Fibroblast of skin of right quadriceps (primary cell): ENCODE results near the gene ZNF385C.
A peak's percentile ranks its signal among the peaks of the same experiment; 100 is the strongest.
"Not testable (repeated sequence)": the region's sequence is repeated elsewhere in the genome, so short reads cannot be mapped to it uniquely, and the experiment has no call there.

Experiments
- DNase-seq: peaks from one replicate; pipeline ENCODE4 v3.0.0-alpha.2; 2013

The ZNF385C gene

DNA sequence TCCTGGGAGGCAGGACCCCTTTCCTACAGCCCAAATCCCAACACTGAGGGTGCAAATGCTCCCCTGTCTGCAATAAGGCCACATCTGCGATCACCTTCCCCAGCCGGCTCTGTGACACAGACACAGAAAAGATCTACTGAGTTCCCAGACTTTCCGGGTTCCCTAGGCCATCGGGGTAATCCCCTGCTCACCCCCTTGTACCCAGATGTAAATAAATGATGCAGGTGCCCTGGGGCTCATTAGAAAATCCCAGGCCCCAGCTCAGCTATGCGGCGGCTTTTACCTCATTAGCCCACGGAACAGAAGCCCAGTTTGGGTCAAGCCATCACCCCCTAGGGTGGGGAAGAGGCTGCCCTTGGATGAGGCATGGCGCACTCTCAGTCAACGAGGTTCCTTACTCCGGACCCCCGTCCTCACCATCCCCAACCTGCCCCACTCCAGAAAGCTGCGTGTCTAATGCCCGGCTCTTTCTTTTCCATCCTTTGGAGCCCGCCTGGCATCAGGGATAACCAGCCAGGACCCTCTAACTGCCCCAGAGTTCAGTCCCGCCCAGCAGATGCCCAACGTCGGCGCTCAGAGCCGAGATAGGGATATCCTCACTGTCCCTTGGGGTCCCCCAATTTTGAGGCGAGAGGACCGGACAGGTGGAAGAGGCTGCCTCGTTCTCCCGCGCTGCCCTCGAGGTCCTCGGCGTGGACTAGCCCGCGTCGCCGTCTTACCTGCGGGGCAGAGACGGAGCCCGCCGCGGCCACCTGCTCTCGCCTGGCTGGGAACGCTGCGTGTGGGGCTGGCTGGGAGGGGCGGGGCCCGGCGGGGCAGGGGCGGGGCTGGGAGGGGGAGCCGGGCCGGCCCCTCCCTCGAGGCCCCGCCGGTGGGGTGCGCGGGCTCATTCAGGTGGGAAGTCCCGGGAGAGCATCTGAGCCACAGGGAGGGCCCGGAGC is at the start of gene ZNF385C:
ZNF385C (minus strand) TSS at position 783 of the 941 bp plus-strand sequence. CDS start 35,417 bp downstream, outside the sequence.
- no peak for DNase-seq

DNA sequence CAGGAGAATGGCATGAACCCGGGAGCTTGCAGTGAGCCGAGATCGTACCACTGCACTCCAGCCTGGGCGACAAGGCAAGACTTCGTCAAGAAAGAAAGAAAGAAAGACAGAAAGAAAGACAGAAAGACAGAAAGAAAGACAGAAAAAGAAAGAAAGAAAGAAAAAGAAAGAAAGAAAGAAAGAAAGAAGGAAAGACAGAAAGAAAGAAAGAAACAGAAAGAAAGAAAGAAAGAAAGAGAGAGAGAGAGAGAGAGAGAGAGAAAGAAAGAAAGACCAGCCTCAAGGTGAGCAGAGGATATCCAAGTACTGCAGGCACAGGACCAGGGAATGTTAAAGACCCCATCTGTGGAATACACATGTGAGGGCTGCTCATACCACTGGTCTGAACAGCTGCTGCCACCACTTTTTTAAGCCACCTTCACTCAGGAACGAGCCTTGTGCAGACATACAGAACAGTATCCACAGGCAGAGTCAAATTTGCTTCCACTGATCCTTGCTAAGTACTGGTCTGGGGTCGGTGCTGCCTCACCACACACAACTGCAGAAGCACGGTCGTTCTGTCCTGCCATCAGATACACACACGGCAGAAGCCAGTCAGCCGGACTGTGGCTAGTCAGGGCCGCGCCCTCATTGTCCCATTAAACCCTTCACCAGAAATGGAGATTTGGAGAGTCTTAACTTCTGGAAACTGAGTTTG is 48.8 kb upstream of the ZNF385C start:
- no peak for DNase-seq

DNA sequence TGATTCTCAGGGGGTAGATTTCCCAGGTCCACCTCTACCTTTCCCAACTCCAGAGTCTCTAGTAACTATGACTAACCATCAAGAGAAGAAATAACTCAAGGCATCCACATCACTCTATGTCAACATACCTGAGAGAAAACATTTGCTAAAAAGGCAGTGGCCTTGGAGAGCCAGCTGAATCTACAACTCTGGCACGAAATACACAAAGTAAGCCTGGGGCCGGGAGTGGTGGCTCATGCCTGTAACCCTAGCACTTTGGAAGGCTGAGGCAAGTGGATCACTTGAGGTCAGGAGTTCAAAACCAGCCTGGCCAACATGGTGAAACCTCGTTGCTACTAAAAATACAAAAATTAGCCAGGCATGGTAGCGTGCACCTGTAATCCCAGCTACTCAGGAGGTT is 44.9 kb upstream of the ZNF385C start:
- DNase-seq: not testable (repeated sequence)

- DNase-seq: peak; percentile 87
Observed at GRCh38 chr17:42142371-42142896, 44.2 kb upstream of the ZNF385C start.

GRCh38 chr17:42141382-42141781 is 43.1 kb upstream of the ZNF385C start:
- DNase-seq: no peak

DNA sequence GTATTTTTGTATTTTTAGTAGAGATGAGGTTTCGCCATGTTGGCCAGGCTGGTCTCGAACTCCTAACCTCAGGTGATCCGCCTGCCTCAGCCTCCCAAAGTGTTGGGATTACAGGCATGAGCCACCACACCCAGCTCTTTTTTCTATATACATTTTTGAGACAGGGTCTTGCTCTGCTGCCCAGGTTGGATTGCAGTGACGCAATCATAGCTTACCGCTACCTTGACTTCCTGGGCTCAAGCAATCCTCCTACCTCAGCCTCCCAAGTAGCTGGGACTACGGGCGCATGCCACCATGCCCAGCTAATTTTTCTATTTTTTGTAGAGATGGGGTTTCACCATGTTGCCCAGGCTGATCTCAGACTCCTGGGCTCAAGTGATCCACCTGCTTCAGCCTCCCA is 42.4 kb upstream of the ZNF385C start:
- DNase-seq: not testable (repeated sequence)

DNA sequence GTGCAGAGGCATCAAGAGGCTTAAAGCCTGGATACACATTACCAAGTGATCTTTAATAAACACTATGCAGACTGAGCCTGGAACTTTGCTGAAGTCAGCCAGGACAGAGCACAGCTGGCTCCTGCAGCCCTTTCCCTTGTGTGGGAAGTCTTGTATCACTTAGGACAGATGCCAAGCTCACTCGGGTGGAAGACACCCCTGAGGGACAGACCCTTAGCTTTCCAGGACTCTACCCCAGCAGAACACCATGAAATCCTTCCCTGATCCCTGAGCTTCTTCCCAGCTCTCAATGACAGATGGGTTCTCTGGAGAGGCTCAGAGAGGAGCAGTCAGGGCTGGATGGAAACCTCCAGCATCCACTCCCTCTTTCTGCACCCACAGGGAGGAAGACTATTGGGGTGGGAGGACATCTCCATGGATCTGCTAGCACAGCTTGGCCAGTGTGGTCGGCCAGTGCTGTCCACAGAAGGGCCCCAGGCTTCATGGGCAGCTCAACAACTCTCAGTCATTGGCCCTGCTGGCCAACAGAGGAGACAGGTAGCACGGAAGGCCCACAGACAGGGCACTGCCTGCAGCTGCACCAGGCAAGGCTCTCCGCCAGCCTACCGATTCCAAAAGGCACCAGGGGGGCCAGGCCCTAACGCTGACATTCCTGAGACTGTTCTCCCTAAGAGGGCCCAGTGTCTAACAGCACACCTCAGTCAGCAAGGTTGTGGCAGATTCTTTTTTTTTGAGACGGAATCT is 40.6 kb upstream of the ZNF385C start:
- no peak for DNase-seq

GRCh38 chr17:42136654-42137051 is 38.4 kb upstream of the ZNF385C start:
- no peak for DNase-seq

- DNase-seq: peak; percentile 44
Observed at GRCh38 chr17:42135664-42136653, 37.7 kb upstream of the ZNF385C start.

- no peak for DNase-seq
Observed at GRCh38 chr17:42135151-42135550, 36.9 kb upstream of the ZNF385C start.

GRCh38 chr17:42133461-42134041 is 35.3 kb upstream of the ZNF385C start:
- no peak for DNase-seq

DNA sequence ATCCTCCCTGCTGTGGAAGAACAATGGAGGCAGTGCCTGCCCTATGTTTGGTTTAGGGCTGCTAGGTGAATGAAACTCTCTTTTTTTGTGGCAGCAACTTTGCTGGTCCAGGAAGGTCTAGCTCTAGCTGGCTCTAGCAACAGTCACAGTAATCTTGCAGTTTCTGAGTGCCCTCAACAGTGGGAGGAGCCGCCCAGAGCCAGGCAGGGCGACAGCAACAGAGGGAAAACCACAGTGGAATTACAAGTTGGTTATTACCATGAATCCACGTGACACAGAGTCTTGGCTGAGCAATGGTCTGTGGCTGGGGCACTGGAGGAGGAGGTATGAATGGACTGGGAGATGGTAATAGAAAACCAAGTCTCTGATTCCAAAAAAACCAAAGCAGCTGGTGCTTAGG is 34.7 kb upstream of the ZNF385C start:
- peak; percentile 74 for DNase-seq

- no peak for DNase-seq
Observed at GRCh38 chr17:42131981-42132432, 33.7 kb upstream of the ZNF385C start.

GRCh38 chr17:42131232-42131631 is 33.0 kb upstream of the ZNF385C start:
- DNase-seq: no peak

GRCh38 chr17:42130310-42130936 is 32.1 kb upstream of the ZNF385C start:
- DNase-seq: no peak

- DNase-seq: no peak
Observed at GRCh38 chr17:42129109-42129837, 31.0 kb upstream of the ZNF385C start.

DNA sequence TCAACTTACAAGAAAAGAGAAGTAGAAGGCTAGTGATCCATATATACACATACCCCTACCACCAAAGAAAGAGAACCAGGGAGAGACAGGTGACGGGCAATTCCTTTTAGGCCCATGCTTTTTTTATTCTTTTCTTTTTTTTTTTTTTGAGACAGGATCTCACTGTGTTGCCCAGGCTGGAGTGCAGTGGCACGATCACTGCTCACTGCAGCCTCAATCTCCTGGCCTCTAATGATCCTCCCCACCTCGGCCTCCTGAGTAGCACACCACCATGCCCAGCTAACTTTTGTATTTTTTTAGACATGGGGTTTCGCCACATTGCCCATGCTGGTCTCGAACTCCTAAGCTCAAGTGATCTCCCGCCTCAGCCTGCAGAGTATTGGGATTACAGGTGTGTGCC is 29.1 kb upstream of the ZNF385C start:
- no peak for DNase-seq

- no peak for DNase-seq
Observed at GRCh38 chr17:42126836-42127235, 28.6 kb upstream of the ZNF385C start.

GRCh38 chr17:42125565-42125964 is 27.3 kb upstream of the ZNF385C start:
- DNase-seq: no peak

GRCh38 chr17:42124256-42124655 is 26.0 kb upstream of the ZNF385C start:
- DNase-seq: no peak
